ENCODE results near the gene GPC3. TPM values are rescaled to one million over a fixed set of nuclear protein-coding genes. Genes with fewer than 3 reads are reported as not detected.

Gene GPC3
- total and polyA plus RNA-seq, 2 of the 4 experiments (the other 2 are of a cell fraction): not detected

DNA sequence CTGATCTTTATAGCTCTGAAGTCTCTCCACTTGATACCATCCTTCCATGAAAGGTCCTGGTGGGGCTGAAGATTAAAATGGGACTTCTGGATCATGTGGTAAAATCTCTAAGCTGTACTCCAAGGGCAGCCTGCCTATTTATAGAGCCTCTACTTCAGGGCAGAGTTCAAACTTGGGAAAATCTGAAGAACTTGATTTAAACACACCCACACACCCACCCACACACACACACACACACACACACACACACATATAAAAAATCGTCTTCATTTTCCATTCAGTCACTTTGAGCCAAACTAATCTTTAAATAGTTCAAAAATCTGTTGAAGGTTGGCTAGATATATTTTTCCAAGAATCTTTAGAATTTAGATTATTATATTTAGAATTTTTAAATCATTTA lies 335.2 kb downstream of the GPC3 start:
- in situ Hi-C loops (cut with MboI; ENCODE audit: low sequenced_read_pairs) (no loop called here), intact Hi-C loops (cut with micrococcal nuclease) (no loop called here), dilution Hi-C loops (cut with HindIII; ENCODE audit: low sequenced_read_pairs, unreplicated experiment) (no loop called here)
- Histone ChIP-seq H2BK15ac (ENCODE audit: low read depth, low read length) (no peak overlapping the region), H3K27me3 (ENCODE audit: control insufficient read depth, insufficient read depth, low read length) (peaks cover 2% of the 10 kb centered on the region; the same call in 1 of the 2 replicates), H3K36me3 (ENCODE audit: control insufficient read depth, insufficient read depth, low read length) (no peaks in the 10 kb centered on the region), H3K4me2 (ENCODE audit: low read depth, low read length) (no peak overlapping the region), H3K9me1 (ENCODE audit: insufficient read depth, low read length) (no peaks in the 10 kb centered on the region; the same call in 1 of the 2 replicates), H3K18ac (ENCODE audit: low read depth, low read length) (no peak overlapping the region), H3K56ac (ENCODE audit: extremely low read depth, insufficient read depth, low read length) (no peak overlapping the region), H2BK20ac (ENCODE audit: low read depth, low read length) (no peak overlapping the region), H3K14ac (replicated peaks; ENCODE audit: low read depth, low read length) (no peak overlapping the region), H2AFZ (replicated peaks; ENCODE audit: low read length, poor library complexity) (no peak overlapping the region), H3K23ac (ENCODE audit: low read depth, low read length) (no peak overlapping the region), H3K9me3 (ENCODE audit: control insufficient read depth, insufficient read depth, low read length) (no peaks in the 10 kb centered on the region), H3K9ac (ENCODE audit: low read depth, low read length) (no peak overlapping the region), H3K4me3 (ENCODE audit: insufficient read depth, low read depth, low read length) (no peak overlapping the region), H2AK9ac (replicated peaks; ENCODE audit: low read depth, low read length, poor library complexity) (no peak overlapping the region), H4K20me1 (ENCODE audit: insufficient read depth, low read length) (no peaks in the 10 kb centered on the region), H4K8ac (ENCODE audit: low read depth in 2 of 2, low read length in 2 of 2) (no peak overlapping the region), H3K79me1 (ENCODE audit: low read depth in 1 of 2, low read length in 2 of 2) (no peaks in the 10 kb centered on the region), H4K91ac (ENCODE audit: insufficient read depth, low read depth, low read length) (no peak overlapping the region), H3K4ac (ENCODE audit: low read depth, low read length) (no peak overlapping the region), H2BK5ac (ENCODE audit: low read depth, low read length, poor library complexity, severe bottlenecking) (no peak overlapping the region), H4K5ac (ENCODE audit: low read depth, low read length) (no peak overlapping the region), H2BK120ac (ENCODE audit: low read depth, low read length) (no peak overlapping the region), H3K4me1 (ENCODE audit: control insufficient read depth, insufficient read depth, low read length) (no peaks in the 10 kb centered on the region), H2AK5ac (ENCODE audit: low read depth, low read length) (no peak overlapping the region), H3K27ac (ENCODE audit: insufficient read depth, low read length) (no peak overlapping the region)
- no peak for TF ChIP-seq NFE2L2 (IDR thresholded peaks at IDR 0.05; ENCODE audit: low read depth, low read length)
- no peak for TF ChIP-seq CHD1 (IDR thresholded peaks at IDR 0.05; ENCODE audit: low read depth, low read length)
- no peak for TF ChIP-seq MAFK (IDR thresholded peaks at IDR 0.05; ENCODE audit: low read depth, low read length)
- TF ChIP-seq CEBPB (IDR thresholded peaks at IDR 0.05; ENCODE audit: low read depth, low read length): no peak
- TF ChIP-seq, protein P1, sequence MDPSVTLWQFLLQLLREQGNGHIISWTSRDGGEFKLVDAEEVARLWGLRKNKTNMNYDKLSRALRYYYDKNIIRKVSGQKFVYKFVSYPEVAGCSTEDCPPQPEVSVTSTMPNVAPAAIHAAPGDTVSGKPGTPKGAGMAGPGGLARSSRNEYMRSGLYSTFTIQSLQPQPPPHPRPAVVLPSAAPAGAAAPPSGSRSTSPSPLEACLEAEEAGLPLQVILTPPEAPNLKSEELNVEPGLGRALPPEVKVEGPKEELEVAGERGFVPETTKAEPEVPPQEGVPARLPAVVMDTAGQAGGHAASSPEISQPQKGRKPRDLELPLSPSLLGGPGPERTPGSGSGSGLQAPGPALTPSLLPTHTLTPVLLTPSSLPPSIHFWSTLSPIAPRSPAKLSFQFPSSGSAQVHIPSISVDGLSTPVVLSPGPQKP (IDR thresholded peaks at IDR 0.05; ENCODE audit: borderline replicate concordance, low read depth, low read length): no peak
- TF ChIP-seq, protein P2, sequence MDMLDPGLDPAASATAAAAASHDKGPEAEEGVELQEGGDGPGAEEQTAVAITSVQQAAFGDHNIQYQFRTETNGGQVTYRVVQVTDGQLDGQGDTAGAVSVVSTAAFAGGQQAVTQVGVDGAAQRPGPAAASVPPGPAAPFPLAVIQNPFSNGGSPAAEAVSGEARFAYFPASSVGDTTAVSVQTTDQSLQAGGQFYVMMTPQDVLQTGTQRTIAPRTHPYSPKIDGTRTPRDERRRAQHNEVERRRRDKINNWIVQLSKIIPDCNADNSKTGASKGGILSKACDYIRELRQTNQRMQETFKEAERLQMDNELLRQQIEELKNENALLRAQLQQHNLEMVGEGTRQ (IDR thresholded peaks at IDR 0.05; ENCODE audit: low read depth, low read length): no peak
- no peak for TF ChIP-seq RCOR1 (IDR thresholded peaks at IDR 0.05; ENCODE audit: insufficient replicate concordance, low read length)
- no peak for TF ChIP-seq RFX5 (IDR thresholded peaks at IDR 0.05; ENCODE audit: low read depth, low read length)
- TF ChIP-seq MAZ (IDR thresholded peaks at IDR 0.05; ENCODE audit: borderline replicate concordance, low read depth, low read length): no peak
- no peak for TF ChIP-seq FOS (IDR thresholded peaks at IDR 0.05; ENCODE audit: low read depth, low read length)
- no peak for TF ChIP-seq POLR2A (IDR thresholded peaks at IDR 0.05; ENCODE audit: low read depth, low read length)
- no peak for TF ChIP-seq SMC3 (IDR thresholded peaks at IDR 0.05; ENCODE audit: low read depth, low read length)
- TF ChIP-seq BHLHE40 (IDR thresholded peaks at IDR 0.05; ENCODE audit: low read depth, low read length): no peak
- TF ChIP-seq, protein P3, sequence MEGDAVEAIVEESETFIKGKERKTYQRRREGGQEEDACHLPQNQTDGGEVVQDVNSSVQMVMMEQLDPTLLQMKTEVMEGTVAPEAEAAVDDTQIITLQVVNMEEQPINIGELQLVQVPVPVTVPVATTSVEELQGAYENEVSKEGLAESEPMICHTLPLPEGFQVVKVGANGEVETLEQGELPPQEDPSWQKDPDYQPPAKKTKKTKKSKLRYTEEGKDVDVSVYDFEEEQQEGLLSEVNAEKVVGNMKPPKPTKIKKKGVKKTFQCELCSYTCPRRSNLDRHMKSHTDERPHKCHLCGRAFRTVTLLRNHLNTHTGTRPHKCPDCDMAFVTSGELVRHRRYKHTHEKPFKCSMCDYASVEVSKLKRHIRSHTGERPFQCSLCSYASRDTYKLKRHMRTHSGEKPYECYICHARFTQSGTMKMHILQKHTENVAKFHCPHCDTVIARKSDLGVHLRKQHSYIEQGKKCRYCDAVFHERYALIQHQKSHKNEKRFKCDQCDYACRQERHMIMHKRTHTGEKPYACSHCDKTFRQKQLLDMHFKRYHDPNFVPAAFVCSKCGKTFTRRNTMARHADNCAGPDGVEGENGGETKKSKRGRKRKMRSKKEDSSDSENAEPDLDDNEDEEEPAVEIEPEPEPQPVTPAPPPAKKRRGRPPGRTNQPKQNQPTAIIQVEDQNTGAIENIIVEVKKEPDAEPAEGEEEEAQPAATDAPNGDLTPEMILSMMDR (conservative IDR thresholded peaks at IDR 0.05; ENCODE audit: low read depth, low read length): no peak
- no peak for TF ChIP-seq MXI1 (IDR thresholded peaks at IDR 0.05; ENCODE audit: borderline replicate concordance, low read depth, low read length)
- TF ChIP-seq RAD21 (IDR thresholded peaks at IDR 0.05; ENCODE audit: low read length): no peak
- ChIA-PET POLR2A (ENCODE audit: unreplicated experiment) (no interaction called here), CTCF (interaction anchor here (1.0 kb wide), 1 partner anchor 189 kb away, joined by 3 read pairs; no protein-coding TSS in a partner anchor)
- ATAC-seq (ENCODE audit: low read depth) (no peak), DNase-seq (no peak)
- WGBS, 2 experiments (ENCODE audit: extremely low coverage in 2 of 2, insufficient read length in 1 of 2): no CpG with 5 or more reads among the region's 1 CpG
- no TSS peak for BruUV-seq (replicated peaks)

All from IMR-90 (cell line).